ENCODE data around the gene ZNF292.

The ZNF292 gene

GRCh38 chr6:87209812-87210211 is 54.4 kb downstream of the ZNF292 start:
- Mint-ChIP-seq H3K9me3 (peaks cover 7% of the 10 kb centered on the region), H3K27ac (peak overlapping the region; percentile 28), H3K27me3 (ENCODE audit: low read depth, poor library complexity) (no peaks in the 10 kb centered on the region), H3K36me3 (ENCODE audit: low read depth) (peaks cover 57% of the 10 kb centered on the region), H3K4me3 (no peak overlapping the region), H3K4me1 (peaks cover 38% of the 10 kb centered on the region)
- no peak for DNase-seq
- no peak for TF ChIP-seq CTCF (IDR thresholded peaks at IDR 0.05)

DNA sequence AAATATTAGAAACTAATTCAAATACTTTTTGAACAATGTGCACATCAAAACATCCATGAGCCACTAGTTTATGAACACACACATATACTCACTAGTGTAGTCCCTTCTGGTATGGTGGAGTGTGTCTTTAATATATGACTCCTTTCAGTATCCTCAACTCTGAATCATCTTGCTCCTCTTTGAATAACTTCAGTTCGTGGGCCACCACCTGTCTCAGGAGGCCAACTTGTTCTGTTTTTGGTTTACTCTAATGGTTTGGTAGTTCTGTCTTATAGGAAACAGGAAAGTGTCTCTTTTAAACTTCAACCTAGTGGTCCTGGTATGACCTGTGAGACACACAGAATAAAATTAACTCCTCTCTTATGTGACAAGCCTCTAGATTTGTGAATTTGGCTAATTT is 55.6 kb downstream of the ZNF292 start:
- no peak for DNase-seq
- TF ChIP-seq CTCF (IDR thresholded peaks at IDR 0.05), result no peak
- no peaks in the 10 kb centered on the region for H3K27me3 Mint-ChIP-seq (ENCODE audit: low read depth, poor library complexity)
- peaks cover 47% of the 10 kb centered on the region for H3K36me3 Mint-ChIP-seq (ENCODE audit: low read depth)
- no peak overlapping the region for H3K27ac Mint-ChIP-seq
- peaks cover 38% of the 10 kb centered on the region for H3K4me1 Mint-ChIP-seq
- peaks cover 7% of the 10 kb centered on the region for H3K9me3 Mint-ChIP-seq
- H3K4me3 Mint-ChIP-seq, result no peak overlapping the region

- H3K4me3 Mint-ChIP-seq, result no peak overlapping the region
- H3K9me3 Mint-ChIP-seq, result peaks cover 5% of the 10 kb centered on the region
- no peaks in the 10 kb centered on the region for H3K27me3 Mint-ChIP-seq (ENCODE audit: low read depth, poor library complexity)
- peaks cover 43% of the 10 kb centered on the region for H3K36me3 Mint-ChIP-seq (ENCODE audit: low read depth)
- no peak for DNase-seq
- TF ChIP-seq CTCF (IDR thresholded peaks at IDR 0.05), result no peak
- peak overlapping the region; percentile 79 for H3K27ac Mint-ChIP-seq
- peaks cover 36% of the 10 kb centered on the region for H3K4me1 Mint-ChIP-seq
Observed at GRCh38 chr6:87212596-87212995, 57.2 kb downstream of the ZNF292 start.

DNA sequence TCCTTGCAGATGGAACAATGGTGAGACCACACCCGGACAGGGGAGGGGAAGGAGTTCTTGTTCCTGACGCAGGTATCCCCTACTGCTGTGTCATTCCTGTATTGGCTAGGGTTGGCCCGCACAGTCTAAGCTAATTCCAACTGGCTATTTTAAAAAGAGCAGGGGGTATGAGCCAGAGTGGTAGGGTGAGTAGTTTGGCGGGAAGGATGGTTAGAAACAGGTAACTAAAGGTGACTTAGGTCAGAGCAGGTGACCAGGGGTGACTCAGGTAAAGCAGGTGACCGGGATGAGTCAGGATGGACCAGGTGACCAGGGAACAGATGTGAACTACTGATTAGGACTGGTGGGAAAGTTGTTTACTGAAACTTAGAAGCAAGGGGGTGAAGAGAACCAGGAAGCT is 58.0 kb downstream of the ZNF292 start:
- no peak for DNase-seq
- Mint-ChIP-seq H3K27me3 (ENCODE audit: low read depth, poor library complexity) (no peaks in the 10 kb centered on the region), H3K36me3 (ENCODE audit: low read depth) (peaks cover 42% of the 10 kb centered on the region), H3K27ac (peak overlapping the region; percentile 79), H3K4me3 (no peak overlapping the region), H3K9me3 (no peaks in the 10 kb centered on the region), H3K4me1 (peaks cover 28% of the 10 kb centered on the region)
- TF ChIP-seq CTCF (IDR thresholded peaks at IDR 0.05), result no peak

DNA sequence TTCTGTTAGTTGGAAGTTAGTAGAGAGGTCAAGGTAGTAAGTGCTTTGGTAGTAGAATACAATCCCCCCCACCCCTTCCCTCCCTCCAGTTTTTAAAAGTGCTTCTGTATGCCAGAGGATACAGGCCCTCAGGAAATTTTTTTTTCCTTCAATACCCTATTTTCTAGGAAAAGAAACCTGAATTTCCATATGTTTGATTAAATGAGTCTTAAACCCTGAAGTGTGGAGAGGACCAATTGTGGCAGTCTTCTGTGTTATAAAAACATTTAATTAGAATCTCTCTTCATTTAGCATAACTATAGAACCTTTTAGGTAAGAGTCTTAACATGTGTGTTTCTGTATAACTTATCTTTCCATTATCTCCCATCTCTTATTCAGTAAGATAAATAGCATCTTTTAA is 59.5 kb downstream of the ZNF292 start:
- no peak for TF ChIP-seq CTCF (IDR thresholded peaks at IDR 0.05)
- no peak overlapping the region for H3K4me3 Mint-ChIP-seq
- peak overlapping the region; percentile 31 for H3K27ac Mint-ChIP-seq
- H3K4me1 Mint-ChIP-seq, result peaks cover 18% of the 10 kb centered on the region
- no peak for DNase-seq
- no peaks in the 10 kb centered on the region for H3K27me3 Mint-ChIP-seq (ENCODE audit: low read depth, poor library complexity)
- H3K36me3 Mint-ChIP-seq (ENCODE audit: low read depth), result peaks cover 41% of the 10 kb centered on the region
- H3K9me3 Mint-ChIP-seq, result no peaks in the 10 kb centered on the region

- Mint-ChIP-seq H3K27ac (no peak overlapping the region), H3K4me3 (no peak overlapping the region), H3K36me3 (ENCODE audit: low read depth) (peaks cover 81% of the 10 kb centered on the region), H3K27me3 (ENCODE audit: low read depth, poor library complexity) (no peaks in the 10 kb centered on the region), H3K4me1 (no peaks in the 10 kb centered on the region), H3K9me3 (peaks cover 10% of the 10 kb centered on the region)
- DNase-seq, result no peak
- TF ChIP-seq CTCF (IDR thresholded peaks at IDR 0.05), result no peak
Observed at GRCh38 chr6:87220997-87221396, 65.6 kb downstream of the ZNF292 start.

All from nephron progenitor cell (in vitro differentiated cells).